OCI-LY7 (cell line): Measurements from ENCODE around the gene MID1.

Source experiments
- CTCF ChIP-seq: fragments of 200-600 bp; sonication (generic); conservative IDR thresholded peaks from 2 replicates; pipeline ENCODE4 v1.5.1; 2014; ENCODE audit warnings: mild to moderate bottlenecking, antibody characterized with exemption, low read length, moderate library complexity, mixed read lengths
- EZH2phosphoT487 ChIP-seq: fragments of 200-600 bp; sonication (generic); IDR thresholded peaks from 2 replicates; pipeline ENCODE4 v1.6.1; 2018; ENCODE audit warnings: low read depth, borderline replicate concordance, mild to moderate bottlenecking, mixed run types, antibody characterized with exemption, low read length, moderate library complexity, mixed read lengths

GRCh38 chrX:10538831-10539230, 81.6 kb downstream of the MID1 start:
- TF ChIP-seq CTCF (no peak), EZH2phosphoT487 (no peak)
